HG02943 (cell line): ENCODE data around the gene CCDC12.

Experiments used
- ATAC-seq: cut with Tn5 transposase; IDR thresholded peaks from one replicate; pipeline ENCODE4 v1.9.1; 2021; ENCODE audit warnings: mild to moderate bottlenecking, low read depth, moderate library complexity; ENCODE audit not compliant: unreplicated experiment

Gene CCDC12

DNA sequence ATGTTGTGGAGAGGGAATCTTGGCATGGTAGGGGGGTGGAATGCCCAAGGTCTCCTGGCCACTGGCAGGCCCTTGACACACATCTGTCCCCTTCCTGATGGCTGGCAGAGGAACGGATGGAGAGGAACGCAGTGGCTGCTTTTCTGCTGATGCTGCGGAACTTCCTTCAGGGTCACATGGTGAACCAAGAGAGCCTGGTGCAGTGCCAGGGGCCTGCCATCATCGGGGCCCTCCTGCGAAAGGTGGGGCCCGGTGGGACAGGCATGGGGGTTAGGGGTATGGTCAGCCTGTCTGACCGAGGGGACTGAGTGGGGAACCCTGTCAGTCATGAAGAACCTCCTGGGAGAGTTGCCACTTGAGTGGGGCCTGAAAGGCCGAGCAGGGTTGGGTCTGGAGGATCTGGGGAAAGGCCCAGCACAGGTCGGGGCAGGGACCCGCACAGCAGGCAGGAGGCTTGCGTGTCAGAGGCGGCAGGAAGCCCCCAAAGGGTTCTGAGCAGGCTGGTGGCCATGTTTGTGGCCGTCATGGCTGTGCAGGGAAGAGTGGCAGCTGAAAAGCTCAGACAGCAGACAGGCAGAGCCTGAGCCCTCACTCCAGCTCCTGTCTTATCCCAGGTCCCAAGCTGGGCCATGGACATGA is 21.0 kb upstream of the CCDC12 start:
- no peak for ATAC-seq

DNA sequence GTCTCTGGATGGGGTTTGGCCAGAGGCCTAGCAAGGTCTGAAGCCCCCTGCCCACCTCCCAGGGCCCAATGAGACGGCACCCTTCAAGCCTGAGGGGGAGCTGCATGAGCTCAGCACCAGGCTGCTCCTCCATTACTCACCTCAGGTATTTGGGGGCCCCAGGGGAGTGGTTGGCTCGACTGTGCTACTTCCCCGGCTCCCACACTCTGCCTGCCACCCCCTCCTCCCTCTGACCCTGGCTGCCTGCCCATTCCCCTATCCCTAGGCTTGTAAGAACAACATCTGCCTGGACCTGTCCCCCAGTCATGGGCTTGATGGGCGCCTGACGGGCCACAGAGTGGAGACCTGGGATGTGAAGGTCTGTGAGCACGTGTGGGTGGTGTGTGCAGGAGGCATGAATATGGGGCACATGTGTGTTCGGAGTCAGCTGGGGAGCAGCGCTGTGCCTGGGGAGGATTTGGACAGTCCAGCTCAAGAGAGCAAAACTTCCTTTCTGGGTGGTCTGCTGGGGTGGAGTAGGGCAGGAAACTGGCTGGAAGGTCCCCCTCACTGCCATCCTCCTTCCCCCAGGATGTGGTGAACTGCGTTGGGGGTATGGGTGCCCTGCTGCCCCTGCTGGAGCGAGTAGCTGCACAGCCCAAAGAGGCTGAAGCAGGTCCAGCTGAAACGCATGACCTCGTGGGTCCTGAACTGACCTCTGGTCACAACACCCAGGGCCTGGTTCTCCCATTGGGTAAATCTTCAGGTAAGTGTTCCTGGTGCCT is 20.3 kb upstream of the CCDC12 start:
- ATAC-seq, result no peak

DNA sequence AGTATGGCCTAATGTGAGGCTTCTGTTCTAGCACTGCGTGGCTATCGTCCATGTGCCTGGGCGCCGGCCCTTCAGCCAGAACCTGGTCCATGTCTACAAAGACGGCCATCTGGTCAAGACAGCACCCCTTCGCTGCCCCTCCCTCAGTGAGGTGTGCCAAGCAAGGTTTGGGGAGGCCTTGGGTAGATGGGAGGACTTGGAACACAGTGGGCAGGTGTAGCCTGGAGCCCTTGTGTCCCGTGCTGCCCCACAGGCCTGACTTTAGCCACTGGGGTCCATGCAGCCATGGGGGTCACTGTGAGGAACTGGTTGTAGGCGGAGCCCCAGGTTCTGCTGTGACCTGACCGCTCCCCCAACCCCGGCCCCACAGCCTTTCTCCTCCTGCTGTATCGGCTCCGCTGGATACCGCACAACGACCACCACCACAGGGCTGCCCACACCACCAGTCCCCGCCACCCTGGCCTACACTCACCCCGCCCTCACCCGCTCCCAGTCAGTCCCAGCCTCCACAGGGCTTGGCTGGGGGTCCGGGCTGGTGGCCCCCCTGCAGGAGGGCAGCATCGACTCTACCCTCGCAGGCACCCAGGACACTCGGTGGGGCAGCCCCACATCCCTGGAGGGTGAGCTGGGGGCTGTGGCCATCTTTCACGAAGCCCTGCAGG is 19.5 kb upstream of the CCDC12 start:
- no peak for ATAC-seq

DNA sequence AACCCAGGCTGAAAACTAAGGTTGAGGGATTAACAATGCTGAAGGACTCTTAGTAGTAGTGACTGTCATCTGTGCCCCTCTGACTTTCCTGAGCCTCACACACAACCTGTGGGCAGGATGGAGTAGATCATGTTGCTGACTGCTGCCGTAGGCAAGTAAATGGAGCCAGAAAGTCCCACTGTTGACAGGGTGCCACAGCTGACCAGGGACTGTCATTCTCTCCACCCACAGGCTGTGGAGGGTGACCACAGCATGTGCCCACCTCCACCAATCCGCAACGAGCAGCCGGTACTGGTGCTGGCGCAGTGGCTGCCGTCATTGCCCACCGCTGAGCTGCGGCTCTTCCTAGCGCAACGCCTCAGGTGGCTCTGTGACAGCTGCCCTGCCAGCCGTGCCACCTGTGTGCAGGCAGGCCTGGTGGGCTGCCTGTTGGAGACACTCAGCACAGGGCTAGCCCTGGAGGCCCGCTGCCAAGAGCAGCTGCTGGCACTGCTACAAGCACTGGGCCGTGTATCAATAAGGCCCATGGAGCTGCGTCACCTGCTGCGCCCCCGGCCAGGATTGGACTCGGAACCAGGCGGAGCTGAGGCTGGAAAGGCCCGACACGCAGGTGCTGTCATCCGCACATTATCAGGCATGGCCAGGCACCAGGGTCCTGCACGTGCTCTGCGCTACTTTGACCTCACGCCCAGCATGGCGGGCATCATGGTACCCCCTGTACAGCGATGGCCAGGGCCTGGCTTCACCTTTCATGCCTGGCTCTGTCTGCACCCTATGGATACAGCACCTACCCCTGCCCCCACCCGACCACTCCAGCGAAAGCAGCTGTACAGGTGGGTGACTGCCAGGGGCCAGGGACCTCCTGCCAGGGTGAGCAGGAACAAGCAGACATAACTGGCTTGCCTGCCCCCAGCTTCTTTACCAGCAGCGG is 18.5 kb upstream of the CCDC12 start:
- no peak for ATAC-seq

DNA sequence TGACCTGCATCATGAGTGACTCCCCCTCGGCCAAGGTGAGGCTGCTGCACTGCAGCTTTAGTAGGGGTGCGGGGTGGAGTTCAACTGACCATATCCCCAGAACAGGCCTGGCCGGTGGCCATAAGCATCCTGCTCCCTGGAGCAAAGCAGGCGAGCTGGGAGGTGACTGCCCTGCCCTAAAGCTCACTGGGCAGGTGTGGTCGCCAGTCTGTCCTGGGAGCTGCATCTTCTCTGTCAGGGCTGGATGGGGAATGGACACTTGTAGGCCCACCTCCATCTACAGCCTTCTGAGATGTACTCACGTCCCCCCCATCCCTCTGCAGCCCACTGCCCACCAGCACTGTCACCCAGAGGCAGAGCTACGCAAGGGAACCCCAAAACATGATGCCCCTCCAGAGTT is 17.4 kb upstream of the CCDC12 start:
- no peak for ATAC-seq

DNA sequence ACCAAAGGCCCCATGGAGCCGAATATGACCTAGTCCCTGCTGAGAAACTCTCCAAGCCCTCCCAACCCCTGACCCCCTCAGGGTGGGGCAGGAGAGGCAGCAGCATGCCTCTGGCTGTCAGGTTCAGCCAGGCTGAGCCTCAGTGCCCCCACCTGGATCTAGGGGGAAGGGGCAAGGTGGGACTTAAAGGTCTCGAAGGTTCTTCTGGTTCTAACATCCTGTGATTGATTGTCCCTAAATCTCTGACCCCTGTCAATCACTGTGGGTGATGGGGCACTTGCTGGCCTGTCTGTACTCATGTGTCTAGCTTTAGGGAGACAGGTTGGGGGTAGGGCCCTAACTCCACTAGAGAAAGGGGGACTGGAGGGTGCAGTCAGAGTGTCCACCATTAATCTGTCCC is 16.7 kb upstream of the CCDC12 start:
- no peak for ATAC-seq

DNA sequence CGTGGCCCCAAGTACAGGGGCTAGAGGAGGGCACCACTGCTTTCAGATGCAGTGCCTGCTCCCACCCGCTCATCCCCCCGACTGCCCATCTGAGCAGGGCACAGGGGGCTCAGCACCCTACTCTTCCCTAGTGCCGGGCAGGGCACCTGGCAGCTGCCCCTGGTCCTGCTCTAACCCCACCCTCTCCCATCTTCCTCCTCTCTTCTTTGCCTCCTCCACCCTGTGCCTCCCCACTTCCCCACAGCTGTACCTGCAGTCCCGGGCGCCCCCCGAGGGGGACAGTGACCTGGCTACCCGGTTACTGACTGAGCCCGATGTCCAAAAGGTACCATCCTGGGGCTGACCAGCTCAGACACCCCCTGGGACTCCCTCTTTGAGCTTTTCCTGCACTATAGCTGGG is 15.7 kb upstream of the CCDC12 start:
- ATAC-seq, result no peak

DNA sequence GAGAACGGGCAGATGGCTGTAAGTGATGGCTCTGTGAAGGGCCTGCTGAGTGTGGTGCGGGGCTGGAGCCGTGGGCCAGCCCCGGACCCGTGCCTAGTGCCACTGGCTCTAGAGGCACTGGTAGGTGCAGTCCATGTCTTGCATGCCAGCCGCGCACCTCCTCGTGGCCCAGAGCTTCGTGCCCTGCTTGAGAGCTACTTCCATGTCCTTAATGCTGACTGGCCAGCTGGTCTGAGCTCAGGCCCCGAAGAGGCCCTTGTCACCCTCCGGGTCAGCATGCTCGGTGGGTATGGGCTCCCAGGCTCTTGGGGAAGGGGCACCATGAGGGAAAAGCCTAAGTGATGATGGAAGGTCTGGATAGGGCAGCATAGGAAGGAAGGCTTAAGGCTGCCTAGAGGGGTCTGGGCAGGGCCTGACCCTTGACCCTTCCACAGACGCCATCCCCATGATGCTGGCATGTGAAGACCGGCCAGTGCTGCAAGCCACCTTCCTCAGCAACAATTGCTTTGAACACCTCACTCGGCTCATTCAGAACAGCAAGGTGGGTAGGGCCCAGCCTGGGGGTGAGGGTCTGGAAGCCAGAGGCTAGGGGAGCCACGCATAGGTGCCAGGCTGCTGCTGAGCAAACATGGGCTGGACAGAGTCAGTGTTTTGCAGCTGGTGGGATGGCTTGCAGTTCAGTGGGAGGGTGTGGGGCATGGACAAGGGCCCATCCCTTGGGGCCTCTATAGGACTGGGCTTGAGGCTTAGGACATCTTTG is 15.0 kb upstream of the CCDC12 start:
- ATAC-seq, result no peak

DNA sequence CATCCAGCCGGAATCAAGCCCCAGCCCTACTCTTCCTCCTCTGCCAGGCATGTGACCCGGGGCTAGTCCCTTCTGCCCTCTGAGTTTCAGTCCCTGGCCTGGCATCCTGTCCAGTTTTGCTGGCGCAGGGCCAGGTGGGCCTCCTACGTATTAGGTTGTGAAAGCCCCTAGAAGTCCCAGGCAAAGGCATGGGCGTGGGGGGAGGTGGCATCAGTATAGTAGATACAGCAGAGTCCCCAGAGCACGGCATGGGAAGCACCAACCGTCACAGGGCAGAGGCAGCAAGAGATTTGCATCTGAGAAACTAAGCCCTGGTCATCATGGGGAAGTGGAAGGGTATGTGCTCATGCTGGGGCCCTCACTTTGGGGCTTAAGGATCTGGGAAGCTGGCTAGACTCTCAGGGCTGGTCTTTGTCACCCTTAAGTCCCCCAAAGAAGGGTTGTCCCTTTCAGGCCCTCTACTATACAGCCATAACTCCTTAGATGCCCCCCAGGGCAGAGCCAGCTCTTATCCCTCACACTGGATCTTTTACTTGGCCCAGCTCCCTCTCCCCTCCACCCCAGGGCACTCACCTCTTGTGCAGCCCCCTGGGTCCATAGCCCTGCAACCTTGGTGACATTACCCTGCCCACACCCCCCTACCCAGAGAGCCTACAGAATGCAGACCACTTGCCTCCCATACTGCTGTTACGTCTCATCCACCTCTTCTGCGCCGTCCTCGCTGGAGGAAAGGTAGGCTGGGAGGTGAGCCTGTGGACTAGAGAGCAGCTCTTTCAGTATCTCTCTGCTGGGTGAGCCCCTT is 14.2 kb upstream of the CCDC12 start:
- no peak for ATAC-seq

DNA sequence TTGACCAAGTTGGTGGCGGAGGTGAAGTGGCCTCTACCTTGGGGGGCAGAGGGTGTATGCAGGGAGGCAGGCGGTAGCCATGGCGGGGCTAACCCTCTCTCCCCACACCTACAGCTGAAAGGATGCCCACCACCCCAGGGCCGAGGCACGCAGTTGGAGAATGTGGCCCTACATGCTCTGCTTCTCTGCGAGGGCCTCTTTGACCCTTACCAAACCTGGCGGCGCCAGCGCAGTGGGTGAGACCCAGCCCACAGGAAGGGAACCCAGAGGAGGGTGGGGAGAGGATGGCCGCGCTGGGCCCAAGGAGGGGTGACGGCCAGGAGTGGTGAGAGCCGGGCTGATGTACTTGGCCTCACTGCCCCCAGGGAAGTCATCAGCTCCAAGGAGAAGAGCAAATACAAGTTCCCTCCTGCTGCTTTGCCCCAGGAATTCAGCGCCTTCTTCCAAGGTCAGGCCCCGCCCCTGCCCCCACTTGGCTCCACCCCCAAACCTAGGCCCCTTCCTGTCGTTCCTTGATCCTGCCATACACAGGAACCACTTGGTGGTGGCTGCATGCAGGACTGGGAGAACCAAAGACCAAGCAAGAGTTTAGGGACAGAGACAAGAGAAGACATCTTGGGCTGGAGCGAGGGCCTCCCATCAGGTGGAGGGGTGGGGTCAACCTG is 12.7 kb upstream of the CCDC12 start:
- no peak for ATAC-seq

DNA sequence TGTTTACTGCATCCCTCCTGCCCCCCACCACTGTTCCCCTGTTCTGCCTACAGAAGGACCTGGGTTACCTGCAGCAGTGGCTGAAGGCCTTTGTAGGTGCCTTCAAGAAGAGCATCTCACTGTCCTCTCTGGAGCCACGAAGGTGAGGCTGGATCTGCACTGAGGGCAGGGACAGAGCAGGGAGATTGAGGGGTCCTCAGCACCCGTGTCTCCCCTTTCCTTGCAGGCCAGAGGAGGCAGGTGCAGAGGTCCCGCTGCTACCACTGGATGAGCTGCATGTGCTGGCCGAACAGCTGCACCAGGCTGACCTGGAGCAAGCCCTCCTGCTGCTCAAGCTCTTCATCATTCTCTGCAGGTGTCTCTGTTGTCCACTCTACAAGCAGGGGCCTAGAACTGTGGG is 12.1 kb upstream of the CCDC12 start:
- no peak for ATAC-seq

DNA sequence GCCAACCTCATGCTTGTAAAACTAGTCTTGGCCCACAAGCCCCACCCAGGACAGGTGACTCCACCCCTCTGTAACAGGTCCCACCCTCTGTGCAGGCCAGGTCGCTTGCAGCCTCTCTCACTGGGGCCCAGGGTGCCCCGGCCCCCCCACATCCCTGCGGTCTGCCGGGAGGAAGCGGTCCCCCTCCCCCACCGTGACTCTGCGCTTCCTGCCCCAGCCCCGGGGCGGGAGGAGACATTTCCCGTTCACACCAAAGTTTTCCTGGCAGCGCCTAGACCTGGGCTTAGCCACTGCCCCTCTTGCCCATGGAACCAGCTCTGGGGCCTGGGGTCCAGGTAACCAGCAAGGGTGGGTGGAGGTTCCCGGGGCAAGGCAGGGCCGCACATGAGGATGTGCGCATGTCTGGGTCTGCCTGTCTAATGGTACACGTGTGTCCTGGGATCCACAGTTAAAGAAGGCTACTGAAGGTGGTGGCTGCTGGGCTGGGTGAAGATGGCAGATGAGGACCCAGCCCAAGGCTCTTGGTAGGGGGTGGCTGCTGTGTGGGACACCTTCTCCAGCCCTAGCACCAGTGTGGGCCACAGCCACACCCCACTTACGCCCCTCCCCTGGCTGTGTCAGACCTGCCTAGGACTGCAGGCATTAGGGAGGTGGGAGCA is 11.3 kb upstream of the CCDC12 start:
- peak; percentile 64 for ATAC-seq

DNA sequence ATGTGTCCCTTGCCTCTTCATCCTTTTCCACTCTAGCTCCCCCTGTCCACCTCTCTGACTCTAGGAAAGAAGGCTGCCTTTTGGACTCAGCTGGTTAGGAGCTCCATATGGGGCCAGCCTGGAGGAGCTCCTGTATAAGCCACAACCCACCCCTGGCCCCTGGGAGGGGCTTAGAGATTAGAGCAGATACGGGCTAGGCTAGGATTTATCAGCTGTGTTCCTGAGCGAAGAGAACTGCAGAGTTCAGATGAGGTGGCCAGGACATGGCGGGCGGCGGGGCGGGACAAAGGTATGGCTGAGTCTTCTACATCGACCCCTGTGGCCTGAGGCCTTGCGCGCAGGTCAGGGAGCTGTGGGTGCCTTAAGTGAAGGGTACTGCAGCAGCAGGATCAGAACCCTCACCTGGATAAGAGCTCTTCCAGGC is 10.8 kb upstream of the CCDC12 start:
- ATAC-seq, result no peak

DNA sequence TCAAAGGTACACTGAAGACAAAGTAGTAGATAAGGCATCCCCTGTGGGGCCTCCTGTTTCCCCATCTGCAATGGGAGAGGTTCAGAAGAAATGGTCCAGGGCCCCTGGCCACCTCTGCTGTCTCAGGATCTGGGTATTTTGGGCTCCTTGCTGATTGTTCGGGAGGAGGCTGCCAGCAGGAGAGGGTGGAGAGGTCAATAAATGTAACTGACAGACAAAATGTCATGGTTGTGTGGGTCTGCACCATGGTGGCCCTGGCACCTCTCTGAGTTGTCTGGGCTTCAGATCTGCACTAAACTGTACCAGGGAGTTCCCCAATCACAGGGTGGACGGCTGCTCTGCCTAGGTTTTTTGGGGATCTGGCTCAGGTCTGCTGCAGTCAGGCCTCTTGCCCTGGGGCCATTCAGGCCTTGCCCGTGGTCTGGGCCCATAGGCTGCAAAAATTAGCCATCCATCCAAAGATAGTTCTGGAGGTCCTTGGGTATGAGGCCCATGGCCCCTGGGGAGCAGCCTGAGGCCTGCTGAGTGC is 10.3 kb upstream of the CCDC12 start:
- no peak for ATAC-seq

DNA sequence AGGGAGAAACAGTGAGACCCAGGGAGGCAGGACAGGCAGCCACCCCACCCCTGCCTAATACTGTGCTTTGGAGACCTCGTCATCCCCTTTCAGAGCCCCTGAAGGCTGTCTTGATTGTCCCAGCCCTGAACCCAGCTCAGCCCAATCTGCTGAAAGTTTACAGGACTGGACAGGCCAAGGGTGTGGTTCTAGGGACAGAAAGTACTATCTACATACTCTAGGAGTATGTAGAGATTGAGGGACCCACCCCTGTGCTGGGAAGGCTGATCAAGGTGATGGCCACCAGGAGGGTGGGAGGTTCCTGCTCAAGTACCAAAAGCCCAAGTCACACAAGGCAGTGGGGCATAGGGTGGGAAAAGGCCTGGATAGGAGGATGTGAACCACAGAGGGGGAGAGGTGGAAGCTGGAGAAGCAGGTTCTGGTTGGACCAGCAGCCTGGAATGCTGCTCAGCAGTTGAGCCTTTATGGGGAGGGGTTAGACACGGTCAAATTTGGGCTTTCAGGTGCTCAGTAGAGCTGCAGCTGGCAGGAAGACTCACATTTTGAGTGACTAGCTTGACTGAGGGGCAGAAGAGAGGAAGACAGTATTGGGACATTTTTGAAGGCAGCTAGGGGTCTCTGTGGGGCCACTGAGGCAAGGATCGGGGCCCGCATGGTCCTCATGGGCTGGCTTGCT is 9.6 kb upstream of the CCDC12 start:
- ATAC-seq, result no peak

DNA sequence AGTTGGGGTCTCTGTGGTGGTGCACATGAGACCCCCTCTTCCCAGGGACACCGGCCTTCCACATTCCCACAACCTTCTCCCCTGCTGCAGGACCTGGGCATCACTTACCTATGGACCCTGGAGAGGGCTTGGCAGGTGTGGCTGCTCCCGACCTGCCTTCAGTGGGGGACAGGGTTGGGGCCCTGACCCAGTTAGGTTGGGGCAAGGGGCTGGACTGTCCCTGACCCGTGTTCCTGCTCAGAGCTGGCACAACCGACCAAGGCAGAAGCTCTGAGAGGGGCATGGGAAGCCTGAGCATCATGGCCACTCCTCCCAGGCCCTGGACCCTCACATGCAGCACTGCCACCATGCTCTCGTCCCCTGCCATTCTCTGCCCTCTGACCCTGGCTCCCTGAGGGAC is 9.0 kb upstream of the CCDC12 start:
- no peak for ATAC-seq
